H9 (cell line): ENCODE results near the gene NMT1. TPM values are rescaled to one million over a fixed set of nuclear protein-coding genes. Genes with fewer than 3 reads are reported as not detected.
A peak's percentile ranks its signal among the peaks of the same experiment; 100 is the strongest.

Source experiments
- DNase-seq: peaks from one replicate; pipeline ENCODE4 v3.0.0-alpha.2; 2017
- H2AFZ ChIP-seq: one replicate; pipeline ENCODE4 v1.6.1; 2013; ENCODE audit warnings: mild to moderate bottlenecking, low read length, control low read depth, moderate library complexity
- H2AK5ac ChIP-seq: 2 replicates; pipeline ENCODE4 v1.6.1; 2013; ENCODE audit warnings: low read length, control low read depth, mixed read lengths; ENCODE audit not compliant: insufficient read length
- H2BK120ac ChIP-seq: one replicate; pipeline ENCODE4 v1.6.1; 2013; ENCODE audit warnings: low read depth, mild to moderate bottlenecking, low read length, control low read depth, inconsistent platforms; ENCODE audit not compliant: poor library complexity, severe bottlenecking
- H2BK12ac ChIP-seq: 2 replicates; pipeline ENCODE4 v1.6.1; 2013; ENCODE audit warnings: low read length, control low read depth, mixed read lengths, low read depth; ENCODE audit not compliant: insufficient read length
- H2BK15ac ChIP-seq: 2 replicates; pipeline ENCODE4 v1.6.1; 2013; ENCODE audit warnings: low read depth, low read length, control low read depth
- H2BK20ac ChIP-seq: one replicate; pipeline ENCODE4 v1.6.1; 2013; ENCODE audit warnings: low read depth, mild to moderate bottlenecking, low read length, control low read depth, inconsistent platforms; ENCODE audit not compliant: poor library complexity, severe bottlenecking
- H2BK5ac ChIP-seq: 2 replicates; pipeline ENCODE4 v1.6.1; 2013; ENCODE audit warnings: low read length, control low read depth, mixed read lengths; ENCODE audit not compliant: insufficient read length
- H3K14ac ChIP-seq: 2 replicates; pipeline ENCODE4 v1.6.1; 2013; ENCODE audit warnings: low read length, control low read depth; ENCODE audit not compliant: insufficient read depth
- H3K18ac ChIP-seq: 2 replicates; pipeline ENCODE4 v1.6.1; 2013; ENCODE audit warnings: low read depth, mild to moderate bottlenecking, mixed read lengths, low read length, control low read depth; ENCODE audit not compliant: insufficient read length
- H3K23ac ChIP-seq: 2 replicates; pipeline ENCODE4 v1.6.1; 2013; ENCODE audit warnings: low read length, control low read depth, mixed read lengths, low read depth; ENCODE audit not compliant: insufficient read length
- H3K23me2 ChIP-seq: 2 replicates; pipeline ENCODE4 v1.6.1; 2013; ENCODE audit warnings: low read depth, mild to moderate bottlenecking, mixed read lengths, low read length, control low read depth; ENCODE audit not compliant: insufficient read length, poor library complexity, severe bottlenecking
- H3K27ac ChIP-seq: 2 replicates; pipeline ENCODE4 v1.5.1; 2013; ENCODE audit warnings: low read length, control low read depth, mixed read lengths, low read depth; ENCODE audit not compliant: insufficient read length
- H3K27me3 ChIP-seq: 2 replicates; pipeline ENCODE4 v1.6.1; 2013; ENCODE audit warnings: low read length, control low read depth, inconsistent platforms; ENCODE audit not compliant: insufficient read depth
- H3K4ac ChIP-seq: 2 replicates; pipeline ENCODE4 v1.6.1; 2013; ENCODE audit warnings: low read depth, mild to moderate bottlenecking, control low read depth, inconsistent platforms, low read length, moderate library complexity
- H3K4me1 ChIP-seq: 2 replicates; pipeline ENCODE4 v1.6.1; 2013; ENCODE audit warnings: low read length, control low read depth, inconsistent platforms; ENCODE audit not compliant: insufficient read depth
- H3K4me2 ChIP-seq: 2 replicates; pipeline ENCODE4 v1.6.1; 2013; ENCODE audit warnings: low read length, control low read depth, mixed read lengths; ENCODE audit not compliant: insufficient read length, insufficient read depth
- H3K56ac ChIP-seq: 2 replicates; pipeline ENCODE4 v1.6.1; 2013; ENCODE audit warnings: low read depth, mild to moderate bottlenecking, mixed read lengths, low read length, control low read depth; ENCODE audit not compliant: insufficient read length
- H3K79me1 ChIP-seq: 2 replicates; pipeline ENCODE4 v1.6.1; 2013; ENCODE audit warnings: low read depth, mild to moderate bottlenecking, moderate library complexity, low read length, control low read depth, inconsistent platforms; ENCODE audit not compliant: insufficient read depth, poor library complexity, severe bottlenecking
- H3K79me2 ChIP-seq: 2 replicates; pipeline ENCODE4 v1.6.1; 2013; ENCODE audit warnings: low read length, control low read depth, inconsistent platforms; ENCODE audit not compliant: insufficient read depth
- H3K9ac ChIP-seq: 2 replicates; pipeline ENCODE4 v1.6.1; 2013; ENCODE audit warnings: low read length, control low read depth, mixed read lengths; ENCODE audit not compliant: insufficient read length; ENCODE audit errors: extremely low read depth
- H3K9me3 ChIP-seq: one replicate; pipeline ENCODE4 v1.6.1; 2013; ENCODE audit warnings: low read depth, low read length, inconsistent platforms; ENCODE audit not compliant: control insufficient read depth
- H3T11ph ChIP-seq: one replicate; pipeline ENCODE4 v1.6.1; 2013; ENCODE audit warnings: mild to moderate bottlenecking, low read length, control low read depth, inconsistent platforms
- H4K20me1 ChIP-seq: one replicate; pipeline ENCODE4 v1.6.1; 2013; ENCODE audit not compliant: control insufficient read depth, insufficient read length, insufficient read depth
- H4K5ac ChIP-seq: 2 replicates; pipeline ENCODE4 v1.6.1; 2013; ENCODE audit warnings: low read depth, mild to moderate bottlenecking, mixed read lengths, low read length, control low read depth; ENCODE audit not compliant: insufficient read length
- H4K8ac ChIP-seq: replicated peaks from 2 replicates; pipeline ENCODE4 v1.6.1; 2013; ENCODE audit warnings: low read length, control low read depth, mixed read lengths, low read depth; ENCODE audit not compliant: insufficient read length
- H4K91ac ChIP-seq: 2 replicates; pipeline ENCODE4 v1.6.1; 2013; ENCODE audit warnings: low read depth, mild to moderate bottlenecking, moderate library complexity, mixed read lengths, low read length, control low read depth; ENCODE audit not compliant: insufficient read length
- H3K27ac Mint-ChIP-seq, 3 experiments: 2 replicates in 2 of 3; 3 replicates in 1 of 3; pipeline ENCODE4 v1.8.0; 2020 to 2021; ENCODE audit warnings: mixed read lengths in 3 of 3, mild to moderate bottlenecking in 1 of 3, moderate library complexity in 1 of 3
- H3K27me3 Mint-ChIP-seq: 2 replicates; pipeline ENCODE4 v1.8.0; 2021; ENCODE audit warnings: low read depth, mild to moderate bottlenecking, moderate library complexity, mixed read lengths
- H3K36me3 Mint-ChIP-seq, 3 experiments: 2 replicates in 2 of 3; 3 replicates in 1 of 3; pipeline ENCODE4 v1.8.0; 2020 to 2021; ENCODE audit warnings: low read depth in 3 of 3, mixed read lengths in 3 of 3; ENCODE audit not compliant: insufficient read depth in 1 of 3
- H3K4me1 Mint-ChIP-seq, 2 experiments: 2 replicates each; pipeline ENCODE4 v1.8.0; 2020; ENCODE audit warnings: mixed read lengths in 2 of 2
- H3K4me3 Mint-ChIP-seq, 2 experiments: 2 replicates in 1 of 2; 3 replicates in 1 of 2; pipeline ENCODE4 v1.8.0; 2020 to 2021; ENCODE audit warnings: mild to moderate bottlenecking in 2 of 2, mixed read lengths in 2 of 2, moderate library complexity in 1 of 2
- H3K9me3 Mint-ChIP-seq, 2 experiments: 2 replicates in 1 of 2; 3 replicates in 1 of 2; pipeline ENCODE4 v1.8.0; 2020; ENCODE audit warnings: mild to moderate bottlenecking in 2 of 2, mixed read lengths in 2 of 2, moderate library complexity in 1 of 2
- CTCF ChIP-seq: fragments of 200-600 bp; sonication (generic); conservative IDR thresholded peaks from 3 replicates; pipeline ENCODE4 v1.8.0; 2021; ENCODE audit warnings: antibody characterized with exemption, mild to moderate bottlenecking
- WGBS: extraction: QIAGEN DNeasy Blood & Tissue Kit; methylation state at CpG from one replicate; pipeline ENCODE4 v1.1.7; 2013; ENCODE audit warnings: missing lambda C conversion rate, low lambda C conversion rate, mixed read lengths; ENCODE audit not compliant: insufficient read length; ENCODE audit errors: extremely low coverage; 5-methylcytosine and 5-hydroxymethylcytosine counted together
- total RNA-seq: library from RNA; stranded (reverse); gene quantifications from 2 replicates; pipeline ENCODE4 v1.2.1, GENCODE V29; 2021

Gene NMT1
- total RNA-seq, 1 experiment from 2014 or later, result 150 TPM

GRCh38 chr17:45131616-45132319 lies 70.7 kb downstream of the NMT1 start:
- Histone ChIP-seq H3K4me2 (peak overlapping the region; percentile 23), H3K14ac (no peak overlapping the region), H2BK120ac (no peak overlapping the region), H4K8ac (no peak overlapping the region), H3T11ph (no peak overlapping the region), H4K5ac (no peak overlapping the region), H3K18ac (no peak overlapping the region), H3K79me2 (no peaks in the 10 kb centered on the region), H2AFZ (no peak overlapping the region), H3K9ac (no peak overlapping the region), H2BK12ac (no peak overlapping the region), H3K23ac (no peak overlapping the region), H3K9me3 (no peaks in the 10 kb centered on the region), H3K23me2 (peaks cover 14% of the 10 kb centered on the region), H2BK5ac (no peak overlapping the region), H3K4me1 (no peaks in the 10 kb centered on the region; the same call in 1 of the 2 replicates), H3K56ac (no peak overlapping the region), H3K79me1 (no peaks in the 10 kb centered on the region), H3K27ac (no peak overlapping the region), H4K20me1 (no peaks in the 10 kb centered on the region), H3K27me3 (no peaks in the 10 kb centered on the region), H4K91ac (no peak overlapping the region), H2BK15ac (no peak overlapping the region), H3K4ac (no peak overlapping the region), H2AK5ac (no peak overlapping the region), H2BK20ac (no peak overlapping the region)
- H3K27ac Mint-ChIP-seq, result no peak overlapping the region
- no peaks in the 10 kb centered on the region; the same call in 1 of the 2 replicates for H3K27me3 Mint-ChIP-seq
- H3K9me3 Mint-ChIP-seq, result peaks cover 3 to 5% of the 10 kb centered on the region in 2 experiments; a peak in 4 of 5 replicates
- peak overlapping the region; percentile 73 to 81 for H3K4me3 Mint-ChIP-seq
- DNase-seq, result peak; percentile 85
- H3K36me3 Mint-ChIP-seq, result no peaks in the 10 kb centered on the region
- TF ChIP-seq CTCF, result peak; percentile 99
- H3K4me1 Mint-ChIP-seq, result peaks cover 34 to 41% of the 10 kb centered on the region in 2 experiments
- no CpG with 5 or more reads among the region's 46 CpGs for WGBS
